ENCODE results near the gene ZIC1. TPM values are rescaled to one million over a fixed set of nuclear protein-coding genes. Genes with fewer than 3 reads are reported as not detected.

Gene ZIC1
- total RNA-seq, 1 donor, result 0.18 TPM

DNA sequence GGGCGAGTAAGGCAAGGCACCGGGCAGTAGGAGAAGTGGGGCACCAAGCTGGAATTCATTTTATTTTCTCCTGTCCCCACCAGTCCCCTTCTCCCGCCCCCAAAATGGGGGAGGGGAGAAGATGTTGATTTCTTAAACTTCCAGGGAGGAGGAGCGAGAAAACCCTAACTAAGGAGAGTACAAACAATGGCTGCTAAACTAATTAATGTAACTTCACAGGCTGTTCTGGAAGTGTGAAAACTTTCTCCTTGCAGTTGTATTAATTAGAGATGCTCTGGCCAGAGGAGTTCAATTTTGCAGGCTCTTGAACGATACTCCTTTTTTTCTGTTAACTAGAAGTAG, 14.3 kb upstream of the ZIC1 start:
- DNase-seq (ENCODE audit: low read depth), result no peak
- TF ChIP-seq, protein P1, sequence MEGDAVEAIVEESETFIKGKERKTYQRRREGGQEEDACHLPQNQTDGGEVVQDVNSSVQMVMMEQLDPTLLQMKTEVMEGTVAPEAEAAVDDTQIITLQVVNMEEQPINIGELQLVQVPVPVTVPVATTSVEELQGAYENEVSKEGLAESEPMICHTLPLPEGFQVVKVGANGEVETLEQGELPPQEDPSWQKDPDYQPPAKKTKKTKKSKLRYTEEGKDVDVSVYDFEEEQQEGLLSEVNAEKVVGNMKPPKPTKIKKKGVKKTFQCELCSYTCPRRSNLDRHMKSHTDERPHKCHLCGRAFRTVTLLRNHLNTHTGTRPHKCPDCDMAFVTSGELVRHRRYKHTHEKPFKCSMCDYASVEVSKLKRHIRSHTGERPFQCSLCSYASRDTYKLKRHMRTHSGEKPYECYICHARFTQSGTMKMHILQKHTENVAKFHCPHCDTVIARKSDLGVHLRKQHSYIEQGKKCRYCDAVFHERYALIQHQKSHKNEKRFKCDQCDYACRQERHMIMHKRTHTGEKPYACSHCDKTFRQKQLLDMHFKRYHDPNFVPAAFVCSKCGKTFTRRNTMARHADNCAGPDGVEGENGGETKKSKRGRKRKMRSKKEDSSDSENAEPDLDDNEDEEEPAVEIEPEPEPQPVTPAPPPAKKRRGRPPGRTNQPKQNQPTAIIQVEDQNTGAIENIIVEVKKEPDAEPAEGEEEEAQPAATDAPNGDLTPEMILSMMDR (IDR thresholded peaks at IDR 0.05; ENCODE audit: insufficient read depth, low read length), result no peak
- no peak overlapping the region for H3K4me3 ChIP-seq (ENCODE audit: low read depth, low read length)

- no peak overlapping the region for H3K4me3 ChIP-seq (ENCODE audit: low read depth, low read length)
- TF ChIP-seq, protein P1 (IDR thresholded peaks at IDR 0.05; ENCODE audit: insufficient read depth, low read length), result no peak
- DNase-seq (ENCODE audit: low read depth), result no peak
Observed at GRCh38 chr3:147395899-147396711, 13.1 kb upstream of the ZIC1 start.

GRCh38 chr3:147396712-147397046, 12.5 kb upstream of the ZIC1 start:
- TF ChIP-seq, protein P1 (IDR thresholded peaks at IDR 0.05; ENCODE audit: insufficient read depth, low read length), result no peak
- no peak for DNase-seq (ENCODE audit: low read depth)

DNA sequence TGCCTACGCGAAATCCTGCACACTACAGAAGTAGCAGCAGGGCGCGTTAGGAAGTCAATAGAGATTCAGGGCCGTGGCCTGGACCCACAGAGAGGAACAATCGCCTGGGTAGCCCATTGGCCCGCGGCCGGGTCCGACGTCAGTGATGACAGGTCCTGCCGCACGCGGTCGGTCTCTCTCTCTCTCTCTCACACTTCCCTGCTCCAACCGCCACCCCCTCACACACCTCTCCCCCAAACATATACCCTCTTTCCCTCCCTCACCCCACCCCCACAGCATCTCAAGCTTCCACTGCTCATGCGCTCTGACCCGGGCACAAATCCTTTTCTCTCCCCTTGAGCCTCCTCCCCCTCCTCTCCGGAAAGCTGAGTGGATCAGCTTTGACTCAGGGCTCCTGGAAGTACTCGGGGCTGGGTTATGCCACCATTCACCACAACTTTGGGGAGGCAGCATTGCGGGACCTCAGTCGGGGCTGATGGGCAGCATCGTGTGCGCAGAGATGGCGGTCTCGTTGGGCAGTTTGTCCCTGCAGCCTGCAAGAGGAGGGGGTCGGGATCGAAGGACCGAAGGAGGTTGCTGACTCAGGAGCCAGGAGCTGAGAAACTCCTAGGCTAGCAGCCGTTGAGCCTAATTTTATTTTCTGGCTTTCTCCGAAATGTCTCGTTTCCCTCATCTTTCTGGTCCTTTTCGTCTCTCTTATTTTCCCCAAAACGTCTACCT, 11.8 kb upstream of the ZIC1 start:
- TF ChIP-seq, protein P1 (IDR thresholded peaks at IDR 0.05; ENCODE audit: insufficient read depth, low read length), result no peak
- no peak for DNase-seq (ENCODE audit: low read depth)
- H3K4me3 ChIP-seq (ENCODE audit: low read depth, low read length), result no peak overlapping the region

More at GRCh38 chr3:147396712-147397046, 12.5 kb upstream of the ZIC1 start:
- H3K4me3 ChIP-seq (ENCODE audit: low read depth, low read length), result no peak overlapping the region

GRCh38 chr3:147397875-147398812, 11.0 kb upstream of the ZIC1 start:
- no peak for DNase-seq (ENCODE audit: low read depth)
- TF ChIP-seq, protein P1 (IDR thresholded peaks at IDR 0.05; ENCODE audit: insufficient read depth, low read length), result no peak
- H3K4me3 ChIP-seq (ENCODE audit: low read depth, low read length), result no peak overlapping the region

GRCh38 chr3:147398813-147399534, 10.2 kb upstream of the ZIC1 start:
- TF ChIP-seq, protein P1 (IDR thresholded peaks at IDR 0.05; ENCODE audit: insufficient read depth, low read length), result no peak
- H3K4me3 ChIP-seq (ENCODE audit: low read depth, low read length), result no peak overlapping the region
- DNase-seq (ENCODE audit: low read depth), result no peak
